GM03348 (cell line): Measurements from ENCODE around the gene PNMA5.

ENCODE experiments used
- DNase-seq: peaks from one replicate; pipeline ENCODE4 v3.0.0; 2012; ENCODE audit warnings: low spot score

PNMA5 gene

GRCh38 chrX:152958524-152959465 is 35.1 kb downstream of the PNMA5 start:
- peak; percentile 93 for DNase-seq

GRCh38 chrX:152958047-152958446 is 35.9 kb downstream of the PNMA5 start:
- DNase-seq = no peak

GRCh38 chrX:152950786-152951185 is 43.1 kb downstream of the PNMA5 start:
- DNase-seq = no peak

GRCh38 chrX:152949114-152949513 is 44.8 kb downstream of the PNMA5 start:
- DNase-seq = no peak

- no peak for DNase-seq
Measured at GRCh38 chrX:152946681-152947080, 47.2 kb downstream of the PNMA5 start.

GRCh38 chrX:152945021-152945979 is 48.6 kb downstream of the PNMA5 start:
- DNase-seq = no peak

GRCh38 chrX:152943826-152944225 is 50.1 kb downstream of the PNMA5 start:
- DNase-seq = no peak

- peak; percentile 16 for DNase-seq
Measured at GRCh38 chrX:152942077-152942442, 51.9 kb downstream of the PNMA5 start.

DNA sequence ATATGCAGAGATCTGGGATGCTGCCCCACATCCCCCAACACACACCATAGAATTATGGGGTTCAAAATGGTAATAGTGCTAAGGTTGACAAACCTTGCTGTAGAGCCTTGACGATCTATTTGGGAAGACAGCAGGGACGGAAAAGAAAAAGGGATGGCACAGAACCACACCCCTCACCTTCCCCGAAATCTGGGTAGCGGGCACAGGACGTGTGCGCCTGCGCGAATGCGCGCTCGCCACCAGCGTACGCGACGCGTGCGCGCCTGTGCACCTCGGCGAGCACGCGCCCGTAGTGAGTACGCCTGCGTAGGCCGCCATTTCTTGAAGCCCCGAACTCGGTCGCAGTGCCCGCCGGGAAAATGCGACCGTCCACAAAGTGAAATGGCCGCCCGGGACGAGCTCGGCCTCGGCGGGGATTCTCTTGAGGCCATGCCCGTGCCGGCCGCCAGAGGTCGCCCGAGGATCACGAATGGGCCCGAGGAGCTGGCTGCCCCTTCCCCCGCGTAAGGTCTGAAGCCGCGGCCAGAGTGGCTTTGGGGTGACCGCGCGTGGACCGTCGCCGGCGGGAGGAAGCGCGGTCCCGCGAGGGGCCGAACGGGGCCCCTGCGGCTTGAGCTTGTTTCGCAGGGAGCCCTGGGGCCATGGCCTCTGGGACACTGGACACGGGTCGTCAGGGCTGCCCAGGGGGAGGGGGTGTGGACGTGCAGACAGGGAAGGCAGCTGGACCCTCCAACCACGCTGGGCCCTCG is 52.4 kb downstream of the PNMA5 start:
- DNase-seq = peak; percentile 96
